Measurements from ENCODE around the gene ZNF74.

Gene ZNF74

DNA sequence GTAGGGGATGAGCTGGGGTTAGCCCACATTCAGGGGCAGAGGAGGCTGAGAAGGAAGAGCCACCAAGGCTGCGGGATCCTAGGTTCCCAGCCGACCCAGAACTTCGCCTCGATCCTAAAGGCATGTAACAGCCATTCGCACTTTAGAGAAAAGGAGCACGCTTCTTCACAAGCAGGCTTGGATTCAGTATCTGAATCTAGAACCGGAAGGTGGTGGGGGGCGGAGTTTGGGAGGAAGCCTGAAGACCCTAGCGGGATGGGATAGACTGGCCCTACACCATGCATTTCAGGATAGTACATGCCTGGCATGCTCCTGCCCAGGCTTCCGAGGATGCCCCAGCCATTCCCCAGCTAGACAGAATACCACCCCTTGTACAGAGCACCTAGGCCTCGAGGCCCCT, 39.2 kb downstream of the ZNF74 start:
- DNase-seq (ENCODE audit: low read depth) = no peak

DNA sequence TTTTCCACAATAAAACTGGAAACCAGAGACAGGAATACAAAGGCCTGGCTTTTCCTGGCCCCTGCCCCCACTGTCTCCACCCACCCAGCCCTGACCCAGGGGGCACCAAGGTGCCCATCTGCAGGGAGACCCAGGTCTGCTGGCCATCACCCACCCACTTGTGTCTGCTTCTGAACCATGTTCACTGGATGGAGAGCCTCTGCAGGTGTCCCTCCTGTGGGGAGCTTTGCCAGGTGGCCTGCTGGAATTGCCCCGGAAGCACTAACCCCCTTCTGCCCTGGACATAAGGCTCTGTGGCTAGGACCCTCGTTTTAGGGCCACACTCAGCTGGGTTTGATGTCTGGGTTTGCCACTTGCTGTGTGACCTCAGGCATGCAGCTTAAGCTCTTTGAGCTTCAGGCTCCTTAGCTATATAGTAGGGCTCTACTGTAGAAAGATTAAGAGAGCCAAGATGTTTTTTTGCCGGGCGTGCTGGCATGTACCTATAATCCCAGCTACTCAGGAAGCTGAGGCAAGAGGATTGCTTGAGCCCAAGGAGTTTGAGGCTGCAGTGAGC, 39.8 kb downstream of the ZNF74 start:
- no peak for DNase-seq (ENCODE audit: low read depth)

DNA sequence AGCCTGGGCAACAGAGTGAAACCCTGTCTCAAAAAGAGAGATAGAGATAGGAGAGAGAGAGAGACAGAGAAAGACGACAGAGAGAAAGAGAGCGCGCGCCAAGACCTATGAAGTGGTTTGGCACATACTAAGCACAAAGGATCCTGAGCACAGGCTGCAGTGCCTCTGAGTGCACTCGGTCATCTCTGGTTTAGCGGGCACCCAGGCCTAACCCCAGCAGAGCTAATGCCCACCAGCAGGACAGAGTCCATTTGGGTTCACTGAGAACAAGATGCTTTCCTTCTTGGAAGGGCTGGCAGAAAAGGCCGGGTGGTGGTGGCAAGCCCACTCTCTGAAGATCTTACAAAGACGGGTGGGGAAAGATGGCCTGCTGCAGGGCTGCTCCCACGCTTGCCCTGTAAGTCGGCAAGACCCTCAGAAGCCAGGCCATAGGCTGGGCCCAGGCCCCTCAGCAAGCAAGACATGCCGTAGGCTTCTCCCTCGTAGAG, 40.4 kb downstream of the ZNF74 start:
- no peak for DNase-seq (ENCODE audit: low read depth)

DNA sequence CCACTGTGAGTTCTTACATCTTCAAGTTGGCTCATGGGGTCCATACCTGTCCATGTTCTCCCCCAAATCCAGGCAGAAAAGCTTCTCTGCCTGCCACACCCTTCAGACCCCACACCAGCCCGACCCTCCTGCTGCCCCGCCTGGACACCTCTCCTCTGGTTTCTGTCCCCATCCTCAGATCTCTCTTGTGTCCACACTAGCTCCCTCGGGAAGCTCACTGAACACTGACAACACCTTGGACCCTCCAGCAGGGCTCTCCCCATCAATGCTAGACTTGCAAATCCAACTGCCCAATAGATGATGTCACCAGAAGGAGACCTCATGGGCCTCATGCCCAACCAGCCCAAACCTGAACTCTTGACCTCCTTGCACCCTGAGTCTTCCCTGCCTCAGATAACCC, 40.8 kb downstream of the ZNF74 start:
- DNase-seq (ENCODE audit: low read depth) = no peak

DNA sequence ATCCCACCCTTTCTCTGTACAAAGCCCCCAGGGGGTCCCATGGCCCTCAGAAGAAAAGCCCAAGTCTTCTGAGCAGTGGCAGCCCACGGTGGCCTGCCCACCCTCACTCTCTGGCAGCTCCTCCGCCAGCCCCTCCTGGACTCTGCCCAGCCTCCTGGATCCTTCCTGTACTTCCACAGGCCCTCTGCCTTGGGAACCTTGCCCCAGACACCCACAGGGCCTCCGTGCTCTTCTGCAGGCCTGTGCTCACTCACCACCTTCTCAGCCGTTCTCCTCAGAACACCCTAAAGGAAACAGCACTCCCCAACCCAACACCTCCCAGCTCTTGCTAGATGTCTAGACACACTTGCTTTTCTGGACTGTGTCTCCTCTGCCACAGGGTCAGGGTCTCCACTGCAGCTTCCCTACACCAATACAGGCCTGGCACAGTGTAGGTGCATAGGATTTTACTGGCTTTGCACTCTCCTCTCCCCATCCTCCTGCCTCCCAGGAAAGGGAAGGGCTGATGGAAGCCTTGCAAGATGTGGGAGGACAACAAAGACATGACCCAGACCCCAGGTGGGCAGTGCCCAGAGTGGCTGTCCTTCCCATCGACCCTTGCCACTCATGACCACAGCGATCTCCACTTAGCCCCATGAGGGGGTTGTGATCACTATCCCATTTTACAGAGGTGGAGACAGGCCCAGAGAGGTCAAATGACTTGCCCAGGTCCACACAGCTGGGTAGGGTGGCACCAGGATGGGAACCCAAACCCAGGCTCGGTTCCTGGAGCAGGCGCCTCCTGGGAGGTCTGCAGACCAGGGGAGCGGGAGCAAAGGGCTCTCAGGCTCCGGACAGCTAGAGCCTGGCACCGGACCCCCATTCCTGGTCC, 41.7 kb downstream of the ZNF74 start:
- no peak for DNase-seq (ENCODE audit: low read depth)

DNA sequence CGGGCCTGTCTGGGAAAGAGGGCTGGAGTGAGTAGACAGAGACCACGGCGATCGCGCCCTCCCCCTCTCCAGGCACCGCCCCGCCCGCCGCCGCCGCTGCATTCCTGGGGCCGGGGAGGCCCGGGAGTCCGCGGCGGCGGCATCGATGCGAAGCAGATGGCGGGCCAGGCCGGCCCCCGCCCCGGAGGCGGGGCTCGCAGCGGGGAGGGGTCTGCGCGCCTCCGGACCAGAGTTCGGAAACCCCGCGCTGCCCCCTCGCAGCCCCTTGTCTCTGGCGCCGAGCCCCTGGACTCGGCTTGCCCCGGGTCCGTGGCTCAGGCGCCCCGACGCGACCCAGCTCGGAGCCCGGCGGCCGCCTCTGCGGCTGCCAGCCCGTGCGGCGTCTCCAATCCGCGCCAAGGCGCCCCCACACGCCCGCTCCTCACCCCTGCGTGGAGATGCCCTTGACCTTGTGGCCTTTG, 42.4 kb downstream of the ZNF74 start:
- DNase-seq (ENCODE audit: low read depth) = peak; percentile 59

DNA sequence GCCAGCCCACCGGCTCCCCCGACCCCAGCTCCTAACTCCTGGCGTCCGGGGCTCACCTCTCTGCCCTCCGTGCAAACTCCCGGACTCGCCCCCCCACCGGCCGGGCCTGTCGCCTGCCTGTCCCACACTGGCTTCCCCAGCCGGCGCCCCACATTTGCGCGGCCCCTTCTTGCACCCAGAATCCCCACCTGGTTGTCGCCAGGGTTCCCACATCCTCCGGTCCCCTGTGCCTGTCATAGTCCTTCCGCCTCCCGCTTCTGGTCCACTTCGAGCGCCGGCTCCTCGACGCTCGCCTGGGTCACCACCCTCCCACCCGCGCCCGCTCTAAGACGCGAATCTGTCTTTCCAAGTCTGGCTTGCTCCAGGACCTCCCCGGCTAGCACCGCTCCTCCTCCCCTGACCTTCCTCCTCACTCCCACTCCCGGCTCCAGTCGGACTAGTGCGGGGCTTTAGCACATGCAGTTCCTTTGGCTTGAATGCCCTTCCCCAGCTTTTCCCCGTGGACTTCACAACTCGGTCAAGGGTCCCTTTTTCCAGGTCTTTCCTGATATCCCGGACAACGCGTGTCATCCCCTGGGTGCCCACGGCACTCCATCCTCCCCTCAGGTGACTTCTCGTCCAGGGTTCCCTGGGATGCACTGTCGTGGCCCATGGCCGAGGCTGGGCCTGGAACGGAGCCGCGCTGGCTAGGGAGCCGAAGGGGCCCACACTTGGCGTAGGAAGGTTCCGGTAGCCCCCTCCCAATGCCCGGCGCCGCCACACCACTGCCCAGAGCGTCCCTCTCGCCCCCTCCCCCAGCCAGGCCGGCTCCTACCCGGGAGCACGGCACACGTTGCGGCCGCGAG, 43.0 kb downstream of the ZNF74 start:
- DNase-seq (ENCODE audit: low read depth) = peak; percentile 64

DNA sequence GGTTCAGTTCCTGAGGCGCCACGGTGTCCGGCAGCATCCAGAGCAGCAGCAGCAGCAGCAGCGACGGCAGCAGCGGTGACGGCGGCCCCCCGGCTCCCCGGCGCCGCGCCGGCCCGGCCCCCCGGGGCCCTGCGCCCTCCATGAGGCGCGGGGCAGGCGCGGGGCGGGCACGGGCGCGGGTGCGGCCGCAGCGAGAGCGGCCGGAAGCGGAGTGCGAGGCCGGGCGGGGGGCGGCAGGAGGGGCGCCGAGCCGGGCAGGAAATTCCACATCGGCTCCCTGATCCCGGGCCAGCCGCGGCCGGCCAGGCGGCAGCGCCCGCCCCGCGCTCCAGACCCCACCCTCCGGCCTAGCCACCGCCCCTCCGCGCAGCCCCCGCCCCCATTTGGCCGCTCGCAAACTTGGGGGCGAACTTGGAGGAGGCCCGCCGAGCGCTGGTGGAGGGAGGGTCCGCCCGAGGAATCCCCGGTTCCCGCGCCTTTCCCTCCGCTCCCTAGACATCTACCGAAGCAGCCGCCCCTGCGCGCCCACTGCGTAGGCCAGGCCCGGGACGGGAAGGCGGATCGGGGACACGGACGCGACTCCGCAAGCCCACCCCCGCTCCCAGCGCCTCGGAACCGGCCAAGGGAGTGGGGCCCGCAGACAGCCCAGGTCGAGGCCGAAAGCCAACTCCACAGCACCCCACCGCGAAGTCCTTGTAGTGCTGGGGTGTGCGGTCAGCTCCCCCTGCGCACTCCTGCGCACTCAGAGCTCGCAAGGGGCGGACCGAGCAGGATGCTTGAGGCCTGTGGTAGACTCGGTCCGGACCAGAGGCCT, 43.9 kb downstream of the ZNF74 start, which contains the start of gene SCARF2:
SCARF2 (minus strand) TSS at position 213 of the 814 bp plus-strand sequence; CDS start at position 142, 71 bp downstream.
- DNase-seq (ENCODE audit: low read depth) = peak; percentile 67

DNA sequence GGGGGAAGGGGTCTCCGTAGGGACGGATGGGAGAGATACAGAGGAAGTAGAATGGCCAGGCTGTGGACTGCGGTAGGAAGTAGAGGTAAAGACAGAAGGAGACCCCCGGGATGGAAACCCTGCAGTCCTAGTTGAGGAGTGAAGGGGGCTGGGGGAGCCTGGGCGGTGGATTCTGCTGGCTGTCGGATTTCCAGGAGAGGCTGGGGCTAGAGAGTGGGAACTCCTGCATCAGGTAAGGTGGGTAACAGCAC, 44.4 kb downstream of the ZNF74 start:
- DNase-seq (ENCODE audit: low read depth) = no peak

DNA sequence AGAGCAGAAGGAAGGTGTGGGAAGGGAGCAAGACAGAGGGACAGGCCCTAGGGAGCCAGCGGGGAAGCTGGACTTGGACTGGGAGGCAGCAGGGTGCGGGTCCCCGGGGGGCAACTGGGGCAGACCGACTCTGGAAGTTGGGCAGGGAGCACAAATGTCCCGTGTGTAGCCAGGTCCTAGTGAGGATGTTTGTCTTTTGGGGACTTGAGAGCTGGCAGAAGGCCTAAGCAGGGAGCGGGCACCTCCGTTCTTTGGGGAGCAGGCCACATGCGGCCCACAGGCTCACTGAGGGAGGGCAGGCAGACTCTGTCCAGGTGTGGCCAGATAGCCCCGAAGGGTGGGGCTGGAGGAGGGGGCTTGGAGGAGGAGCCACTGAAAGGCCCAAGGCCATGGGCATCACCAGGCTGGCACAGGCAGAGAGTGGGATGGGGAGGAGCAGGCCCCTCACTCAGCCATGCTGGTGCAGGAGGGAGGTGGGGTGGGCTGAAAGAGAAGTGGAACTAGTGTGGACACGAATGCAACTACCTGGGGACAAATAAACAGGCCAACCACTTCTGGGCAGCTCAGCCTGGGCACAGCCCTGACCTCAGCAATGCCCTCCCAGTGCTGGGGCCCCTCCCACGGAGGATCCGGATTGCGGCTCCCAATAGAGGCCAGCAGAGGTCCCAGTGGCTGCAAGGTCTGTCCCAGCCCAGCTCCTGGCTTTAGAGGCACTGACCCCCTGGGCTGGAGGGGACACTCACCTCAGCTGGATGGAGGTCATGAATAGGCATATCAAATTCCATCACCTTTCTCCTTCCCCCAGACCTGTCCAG, 44.9 kb downstream of the ZNF74 start:
- DNase-seq (ENCODE audit: low read depth) = peak; percentile 54

DNA sequence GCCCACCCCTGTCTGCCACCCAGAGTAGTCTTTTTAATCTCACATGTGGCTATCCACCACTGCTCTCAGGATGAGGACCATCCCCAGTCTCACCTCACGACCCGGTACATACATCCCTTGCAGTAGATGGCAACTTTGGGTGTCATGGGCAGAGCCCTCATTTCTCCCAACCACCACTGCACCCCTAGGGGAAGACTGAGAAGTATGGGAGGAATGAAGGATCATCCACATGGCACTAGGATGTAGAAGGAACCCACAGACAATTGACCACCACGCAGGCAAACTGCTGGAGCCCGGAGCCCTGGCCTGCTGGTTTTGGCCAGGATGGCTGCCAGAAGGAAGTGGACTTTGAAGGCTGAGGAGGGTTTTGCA, 45.6 kb downstream of the ZNF74 start:
- no peak for DNase-seq (ENCODE audit: low read depth)

DNA sequence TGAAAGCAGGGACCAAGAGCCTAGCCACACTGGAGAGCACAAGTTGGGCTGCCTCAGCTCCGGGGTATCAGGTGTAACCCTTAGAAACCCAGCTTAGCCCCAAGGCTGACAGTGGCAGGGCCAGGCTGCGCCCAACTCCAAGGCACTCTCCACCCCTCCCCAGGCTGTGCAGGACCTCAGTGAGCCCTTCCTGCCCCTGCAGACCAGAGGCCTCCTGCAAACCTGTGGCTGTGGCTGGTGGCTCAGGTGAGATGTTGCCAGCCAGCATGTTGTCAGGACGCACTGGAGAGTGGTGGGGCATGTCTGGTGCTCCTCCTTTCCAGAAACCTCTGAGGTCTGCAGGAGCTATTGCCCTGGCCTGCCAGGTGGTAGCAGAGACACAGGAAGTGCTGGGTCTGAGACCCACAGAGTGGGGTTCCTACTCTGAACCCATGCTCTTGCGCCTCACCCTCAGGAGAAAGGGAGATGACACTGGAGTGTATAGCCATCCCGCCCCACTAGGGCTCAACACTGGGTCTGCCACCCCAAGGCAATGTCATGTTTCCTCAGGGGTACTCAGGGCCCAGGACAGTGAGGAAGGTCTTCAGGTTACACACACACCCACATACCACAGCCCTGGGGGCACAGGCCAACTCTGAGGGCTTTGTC, 46.1 kb downstream of the ZNF74 start:
- no peak for DNase-seq (ENCODE audit: low read depth)

DNA sequence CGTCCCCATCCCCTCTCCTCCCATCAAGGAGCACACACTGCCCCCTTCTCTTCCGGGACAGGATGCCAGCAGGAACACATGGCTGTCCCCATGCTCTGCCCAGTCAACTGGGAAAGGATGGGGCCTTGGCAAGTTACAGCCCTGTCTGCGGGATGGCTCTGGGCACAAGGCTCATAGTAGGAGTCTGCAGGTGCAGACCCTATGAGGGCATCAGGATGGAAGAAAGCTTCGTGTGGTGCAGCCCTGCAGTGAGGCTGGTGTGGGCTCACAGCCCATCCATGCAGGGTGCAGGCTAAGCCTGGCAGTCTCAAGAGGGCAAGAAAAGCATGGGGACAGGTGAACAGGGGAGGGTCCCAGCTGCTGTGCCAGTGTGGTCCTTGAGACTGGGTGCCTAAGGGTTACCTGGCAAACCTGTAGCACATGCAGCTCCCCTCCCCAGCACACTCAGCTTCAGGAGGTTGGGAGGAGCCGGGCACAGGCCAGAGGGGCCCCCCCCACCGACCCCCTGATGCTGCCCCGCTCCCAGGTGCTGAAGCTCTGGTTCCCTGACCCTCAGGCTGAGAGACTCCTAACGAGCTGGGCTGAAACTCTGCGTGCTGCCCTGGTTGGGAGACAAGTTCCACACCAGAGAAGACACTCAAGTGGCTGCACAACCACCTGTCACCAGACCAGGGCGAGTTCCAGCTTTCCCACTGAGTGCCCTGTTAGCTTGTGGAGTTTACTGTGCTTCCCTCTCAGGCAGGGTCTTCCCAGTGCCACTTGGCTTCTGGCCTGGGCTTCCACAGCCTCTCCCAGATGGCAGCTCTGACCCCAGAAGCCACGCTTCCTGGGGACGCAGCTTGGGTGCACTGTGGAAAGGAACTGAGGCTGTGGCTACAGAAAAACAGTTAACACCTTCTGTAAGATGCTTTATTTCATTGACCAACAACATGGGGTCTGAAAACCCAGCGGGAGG, 47.0 kb downstream of the ZNF74 start:
- DNase-seq (ENCODE audit: low read depth) = no peak

DNA sequence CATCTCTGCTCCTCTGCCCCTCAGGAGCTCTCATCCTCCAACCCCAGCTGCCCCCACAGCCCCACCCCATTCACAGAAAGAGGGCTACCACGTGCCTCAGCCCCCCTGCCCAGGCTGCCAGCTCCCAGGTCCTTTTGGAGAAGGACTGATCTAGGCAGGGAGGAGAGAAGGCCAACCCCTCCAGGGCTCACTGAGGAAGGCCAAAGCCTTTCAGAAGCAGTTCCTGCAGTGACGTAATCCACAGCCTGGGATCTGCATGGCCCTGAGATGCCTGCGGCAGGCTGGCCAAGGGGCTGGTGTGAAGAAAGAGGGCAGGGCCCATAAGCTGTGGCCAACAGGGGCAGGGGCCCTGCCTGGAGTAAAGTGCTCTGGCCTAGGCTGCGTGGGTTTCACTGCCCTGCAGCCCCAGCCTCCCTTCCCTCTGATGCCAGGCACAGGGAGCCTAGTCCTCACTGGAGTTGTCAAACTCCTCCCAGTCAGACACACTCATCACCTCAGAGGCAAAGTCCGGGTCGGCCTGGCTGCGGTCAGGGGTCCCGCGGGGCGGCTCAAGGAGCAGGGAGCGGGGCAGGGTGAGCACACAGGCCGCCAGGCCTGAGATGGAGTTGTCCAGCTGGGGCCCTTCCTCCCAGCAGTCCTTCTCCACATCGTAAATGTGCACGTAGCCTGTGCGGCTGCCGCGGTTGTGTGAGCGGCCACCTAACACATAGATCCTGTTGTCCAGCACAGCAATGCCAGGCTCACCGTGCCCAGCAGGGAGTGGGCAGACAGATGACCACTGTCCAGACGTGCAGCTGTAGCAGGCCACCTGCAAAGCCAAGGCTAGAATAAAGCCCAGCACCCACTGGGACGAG, 47.9 kb downstream of the ZNF74 start:
- DNase-seq (ENCODE audit: low read depth) = no peak

DNA sequence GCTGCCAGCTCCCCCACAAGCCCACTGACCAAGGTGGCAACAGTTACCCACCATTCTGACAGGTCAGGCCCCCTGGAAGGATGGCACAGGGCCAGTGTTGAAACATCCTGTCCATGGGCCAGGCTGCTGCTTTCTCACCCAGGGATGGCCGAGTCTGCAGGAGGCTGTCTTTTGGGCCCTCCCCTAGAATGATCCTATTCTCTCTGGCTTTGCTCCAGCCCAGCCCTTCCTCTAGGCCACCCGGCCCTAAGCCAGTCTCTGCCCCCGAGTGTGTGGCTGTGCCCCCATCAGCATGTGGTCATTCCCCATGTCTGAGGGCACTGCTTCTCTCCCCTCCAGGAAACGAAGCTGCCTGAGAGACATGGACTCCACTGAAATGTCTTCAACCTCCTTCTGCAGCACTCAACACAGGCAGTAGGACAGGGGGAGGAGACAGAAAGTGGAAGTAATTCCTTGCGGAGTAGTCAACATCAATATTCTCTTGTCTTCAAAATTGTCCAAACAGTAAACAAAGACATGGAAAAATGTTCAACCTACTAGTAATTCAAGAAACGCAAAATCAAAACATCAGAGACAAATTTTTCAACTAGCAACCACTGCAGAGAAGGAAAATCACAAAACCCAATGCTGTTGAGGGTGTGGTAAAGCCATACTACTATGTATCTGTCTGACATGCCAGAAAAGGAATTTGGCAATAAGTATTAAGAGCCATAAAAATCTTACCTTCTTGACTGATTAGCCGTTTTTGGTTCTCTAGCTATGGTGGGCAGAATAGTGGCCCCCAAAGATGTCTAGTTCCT, 48.7 kb downstream of the ZNF74 start:
- DNase-seq (ENCODE audit: low read depth) = no peak

DNA sequence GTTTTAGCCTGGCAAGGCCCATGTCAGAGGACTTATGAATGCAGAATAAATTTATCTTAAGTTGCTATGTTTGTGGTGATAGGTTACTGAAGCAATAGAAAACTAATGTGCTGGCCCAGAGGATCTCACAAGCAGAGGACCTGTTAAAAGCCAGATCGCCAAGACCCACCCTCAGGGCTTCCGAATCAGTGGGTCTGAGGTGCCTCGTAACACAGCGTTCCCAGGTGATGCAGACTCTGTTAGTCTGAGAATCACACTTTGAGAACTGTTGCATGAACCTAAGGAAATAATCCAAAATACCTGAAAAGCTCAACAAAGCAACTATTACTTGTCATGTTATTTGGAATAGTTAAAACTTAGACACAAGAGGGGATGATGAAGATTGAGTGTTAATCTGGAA, 50.4 kb downstream of the ZNF74 start:
- DNase-seq (ENCODE audit: low read depth) = no peak

DNA sequence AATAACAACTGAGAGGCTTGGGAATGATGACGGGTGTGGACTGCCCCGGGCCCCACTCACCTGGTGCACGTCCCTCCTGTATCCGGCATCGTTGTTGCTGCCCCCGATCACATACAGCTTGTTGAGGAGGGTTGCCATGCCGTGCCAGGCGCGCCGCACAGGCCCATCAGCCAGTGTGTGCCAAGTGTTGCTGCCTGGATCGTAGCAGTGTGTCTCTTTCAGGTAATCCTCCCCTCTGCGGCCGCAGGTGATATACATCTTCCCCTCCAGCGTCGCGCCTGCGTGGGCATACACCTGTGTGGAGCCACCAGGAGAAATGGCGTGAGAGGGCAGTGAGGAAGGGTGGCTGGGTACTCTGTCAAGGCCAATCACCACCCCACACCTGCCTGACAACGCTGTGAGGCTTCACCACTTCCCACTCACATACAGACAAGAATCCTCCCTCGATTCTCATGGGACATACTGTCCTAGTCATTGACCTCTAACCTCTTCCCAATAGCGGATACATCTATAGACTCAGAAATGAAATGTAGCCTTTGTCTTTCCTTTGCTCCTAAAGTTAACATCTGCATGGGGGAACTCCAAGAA, 52.5 kb downstream of the ZNF74 start:
- no peak for DNase-seq (ENCODE audit: low read depth)

All from ELR (cell line).